NT2/D1 (cell line): Measurements from ENCODE around the gene CPM.

Experiments used
- DNase-seq: peaks from one replicate; pipeline ENCODE4 v3.0.0-alpha.2; 2011; ENCODE audit warnings: low read depth, low spot score
- H3K27me3 ChIP-seq: 2 replicates; pipeline ENCODE4 v1.6.0; 2011; ENCODE audit warnings: mild to moderate bottlenecking; ENCODE audit not compliant: insufficient read length, insufficient read depth
- H3K36me3 ChIP-seq: 2 replicates; pipeline ENCODE4 v1.6.1; 2011; ENCODE audit warnings: mild to moderate bottlenecking, low read length, mixed read lengths; ENCODE audit not compliant: insufficient read depth, insufficient read length
- H3K4me1 ChIP-seq: 2 replicates; pipeline ENCODE4 v1.5.1; 2011; ENCODE audit not compliant: insufficient read depth, insufficient read length
- H3K4me3 ChIP-seq: 2 replicates; pipeline ENCODE4 v1.5.1; 2011; ENCODE audit warnings: low read depth; ENCODE audit not compliant: insufficient read length
- H3K9ac ChIP-seq: 2 replicates; pipeline ENCODE4 v1.6.0; 2011; ENCODE audit warnings: low read depth; ENCODE audit not compliant: insufficient read length
- H3K9me3 ChIP-seq: 2 replicates; pipeline ENCODE4 v1.5.1; 2011; ENCODE audit warnings: mild to moderate bottlenecking, low read length; ENCODE audit not compliant: insufficient read depth
- SUZ12 ChIP-seq: IDR thresholded peaks from 2 replicates; pipeline ENCODE4 v1.6.1; 2011; ENCODE audit not compliant: insufficient read length, insufficient read depth; ENCODE audit errors: extremely low read depth
- YY1 ChIP-seq: IDR thresholded peaks from 2 replicates; pipeline ENCODE4 v1.6.1; 2011; ENCODE audit not compliant: insufficient read length, insufficient read depth
- ZNF274 ChIP-seq: IDR thresholded peaks from 2 replicates; pipeline ENCODE4 v1.6.1; 2011; ENCODE audit warnings: mild to moderate bottlenecking, low read depth, low read length

The CPM gene

DNA sequence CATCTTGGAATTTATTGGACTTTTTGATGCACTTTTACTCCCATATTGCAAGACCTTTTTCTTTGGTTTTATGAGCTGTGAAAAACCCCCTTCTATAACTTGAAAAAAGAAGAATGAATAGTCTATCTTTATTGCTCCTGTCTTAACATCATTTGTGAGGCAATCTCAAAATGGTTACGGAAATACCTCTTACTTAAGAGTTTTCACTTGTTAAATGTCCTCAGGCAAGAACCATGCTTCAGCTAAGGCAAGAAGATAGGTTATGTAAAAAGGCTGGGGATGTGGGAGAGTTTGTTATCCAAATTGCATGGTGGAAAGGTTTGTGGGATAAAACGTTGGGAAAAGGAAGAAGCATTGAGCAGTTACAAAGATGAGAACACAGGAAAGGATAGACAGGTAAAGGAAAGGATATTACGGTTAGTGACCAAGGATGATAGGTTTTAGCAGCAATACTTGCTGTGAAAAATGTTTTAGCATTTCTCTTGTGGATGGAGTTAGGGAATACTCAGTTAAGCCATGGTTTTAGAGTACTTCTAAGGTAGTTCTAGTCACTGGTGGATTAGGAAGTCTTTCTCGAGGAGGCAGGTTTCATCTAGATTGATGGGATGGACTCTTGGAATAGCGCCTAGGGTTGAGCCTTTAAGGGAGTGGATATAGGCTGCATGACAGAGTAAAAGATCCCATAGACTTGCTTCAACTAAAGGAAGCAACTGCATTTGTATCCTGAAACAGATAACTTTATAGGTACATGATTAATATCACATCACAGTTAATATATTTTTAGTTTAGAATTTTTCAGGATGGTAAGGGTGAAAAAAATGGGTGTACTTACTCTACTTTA, 94.7 kb downstream of the CPM start:
- H3K27me3 ChIP-seq: no peaks in the 10 kb centered on the region
- no peak overlapping the region for H3K4me3 ChIP-seq
- H3K9ac ChIP-seq: no peak overlapping the region
- H3K4me1 ChIP-seq: no peaks in the 10 kb centered on the region
- H3K9me3 ChIP-seq: no peaks in the 10 kb centered on the region
- peaks cover 94% of the 10 kb centered on the region for H3K36me3 ChIP-seq
- DNase-seq: no peak
- TF ChIP-seq ZNF274: no peak
- TF ChIP-seq YY1: no peak
- no peak for TF ChIP-seq SUZ12

DNA sequence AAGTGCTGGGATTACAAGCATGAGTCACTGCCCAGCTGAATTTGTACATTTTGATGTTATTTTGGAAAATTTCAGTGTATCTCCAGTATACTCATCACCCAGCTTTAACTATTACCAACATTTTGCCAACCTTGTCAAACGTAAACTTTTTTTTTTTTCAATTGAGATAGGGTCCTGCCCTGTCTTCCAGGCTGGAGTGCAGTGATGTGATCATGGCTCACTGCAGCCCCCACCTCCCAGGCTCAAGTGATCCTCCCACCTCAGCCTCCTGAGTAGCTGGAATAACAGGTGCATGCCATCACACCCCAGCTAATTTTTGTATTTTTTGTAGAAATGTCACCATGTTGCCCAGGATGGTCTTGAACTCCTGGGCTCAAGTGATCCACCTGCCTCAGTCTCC, 95.8 kb downstream of the CPM start:
- Histone ChIP-seq H3K27me3 (no peaks in the 10 kb centered on the region), H3K36me3 (peaks cover 84% of the 10 kb centered on the region), H3K4me3 (no peak overlapping the region), H3K9ac (no peak overlapping the region), H3K4me1 (no peaks in the 10 kb centered on the region), H3K9me3 (no peaks in the 10 kb centered on the region)
- no peak for DNase-seq
- TF ChIP-seq ZNF274: no peak
- TF ChIP-seq YY1: no peak
- no peak for TF ChIP-seq SUZ12

DNA sequence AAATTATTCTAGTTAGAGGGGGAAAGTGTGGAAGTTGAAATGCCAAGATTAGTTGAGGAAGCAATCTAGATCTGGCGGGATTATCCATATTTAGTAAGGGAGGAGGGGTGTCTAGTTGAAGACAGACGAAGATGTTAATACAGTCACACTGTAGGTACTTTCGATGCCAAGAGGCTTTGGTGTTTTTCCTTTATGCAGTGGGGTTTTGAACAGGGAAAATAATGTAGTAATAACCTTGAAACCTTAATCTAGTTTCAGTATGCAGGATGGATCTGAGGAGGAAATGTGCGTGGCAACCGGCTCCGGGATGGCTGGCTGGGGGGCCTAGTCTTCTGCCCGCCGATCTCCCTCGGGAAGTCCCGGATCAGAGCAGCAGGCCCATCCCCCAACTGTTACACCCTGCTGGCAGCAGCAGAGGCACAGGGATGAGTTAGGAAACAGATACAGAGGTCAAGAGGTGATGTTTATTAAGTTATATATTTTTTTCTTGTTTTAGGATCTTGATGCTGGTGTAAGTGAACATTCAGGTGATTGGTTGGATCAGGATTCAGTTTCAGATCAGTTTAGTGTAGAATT, 97.5 kb downstream of the CPM start:
- TF ChIP-seq YY1: no peak
- no peak for TF ChIP-seq SUZ12
- TF ChIP-seq ZNF274: no peak
- no peaks in the 10 kb centered on the region for H3K27me3 ChIP-seq
- H3K4me3 ChIP-seq: no peak overlapping the region
- H3K9me3 ChIP-seq: no peaks in the 10 kb centered on the region
- no peak for DNase-seq
- no peaks in the 10 kb centered on the region for H3K4me1 ChIP-seq
- H3K36me3 ChIP-seq: peaks cover 84% of the 10 kb centered on the region
- no peak overlapping the region for H3K9ac ChIP-seq

DNA sequence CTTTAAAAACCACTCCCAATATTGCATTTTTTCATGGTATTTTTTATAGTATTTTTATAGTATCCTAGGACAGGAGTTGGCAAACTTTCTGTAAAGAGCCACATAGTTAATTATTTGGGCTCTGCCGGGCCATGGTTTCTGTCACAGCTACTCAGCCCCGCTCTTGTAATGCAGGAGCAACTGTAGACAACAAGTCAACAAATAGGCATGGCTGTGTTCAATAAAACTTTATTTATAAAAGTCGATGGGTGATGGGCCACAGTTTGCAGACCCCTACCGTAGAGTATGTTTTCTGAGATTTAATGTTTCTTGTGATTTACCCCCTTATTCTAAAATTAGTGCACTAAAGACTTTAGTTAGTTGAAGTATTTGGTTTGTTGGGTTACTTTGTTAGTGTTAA, 99.5 kb downstream of the CPM start:
- Histone ChIP-seq H3K9ac (no peak overlapping the region), H3K4me1 (no peaks in the 10 kb centered on the region), H3K36me3 (peaks cover 84% of the 10 kb centered on the region)

DNA sequence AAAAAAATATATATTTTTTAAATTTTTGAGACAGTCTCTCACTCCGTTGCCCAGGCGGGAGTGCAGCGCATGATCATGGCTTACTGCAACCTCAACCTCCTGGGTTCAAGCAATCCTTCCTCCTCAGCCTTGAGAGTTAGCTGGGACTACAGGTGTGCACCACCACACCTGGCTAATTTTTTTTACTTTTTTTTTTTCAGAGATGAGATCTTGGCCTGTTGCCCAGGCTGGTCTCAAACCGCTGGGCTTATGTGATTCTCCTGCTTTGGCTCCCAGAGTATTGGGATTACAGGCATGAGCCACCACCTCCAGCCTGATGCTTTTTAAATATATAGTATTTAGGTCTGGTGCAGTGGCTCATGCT, 100.5 kb downstream of the CPM start:
- Histone ChIP-seq H3K9me3 (no peaks in the 10 kb centered on the region), H3K27me3 (no peaks in the 10 kb centered on the region), H3K4me1 (no peaks in the 10 kb centered on the region), H3K4me3 (no peak overlapping the region), H3K36me3 (peaks cover 85% of the 10 kb centered on the region), H3K9ac (no peak overlapping the region)
- TF ChIP-seq SUZ12 (no peak), ZNF274 (no peak), YY1 (no peak)
- no peak for DNase-seq

More for the DNA sequence above, 99.5 kb downstream of the CPM start:
- Histone ChIP-seq H3K4me3 (no peak overlapping the region), H3K9me3 (no peaks in the 10 kb centered on the region), H3K27me3 (no peaks in the 10 kb centered on the region)
- DNase-seq: no peak
- TF ChIP-seq ZNF274 (no peak), YY1 (no peak), SUZ12 (no peak)

DNA sequence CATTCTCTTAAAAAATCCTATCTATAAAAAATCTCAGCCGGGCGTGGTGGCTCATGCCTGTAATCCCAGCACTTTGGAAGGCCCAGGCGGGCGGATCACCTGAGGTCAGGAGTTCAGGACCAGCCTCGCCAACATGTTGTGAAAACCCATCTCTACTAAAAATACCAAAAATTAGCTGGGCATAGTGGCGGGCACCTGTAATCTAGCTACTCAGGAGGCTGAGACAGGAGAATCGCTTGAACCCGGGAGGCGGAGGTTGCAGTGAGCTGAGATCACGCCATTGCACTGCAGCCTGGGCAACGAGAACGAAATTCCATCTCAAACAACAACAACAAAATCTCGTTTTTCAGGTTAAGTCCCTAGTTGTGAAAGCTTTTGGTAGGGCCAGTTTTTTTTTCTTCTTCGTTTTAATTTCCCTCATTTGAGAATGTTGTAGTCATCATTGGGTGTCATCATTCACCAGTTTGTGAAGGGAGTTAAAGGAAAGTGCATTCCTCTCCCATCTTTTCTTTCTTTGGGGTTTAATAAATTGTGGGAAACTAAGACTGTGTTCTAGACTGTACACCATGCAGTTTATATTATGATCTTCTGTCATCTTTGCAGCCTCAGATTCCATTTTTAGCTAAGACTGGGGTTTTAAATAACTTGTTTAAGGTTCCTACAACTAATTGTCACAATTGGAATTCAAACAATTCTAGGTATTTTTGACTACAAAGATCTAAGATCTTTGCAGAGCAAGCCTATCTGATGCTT, 101.0 kb downstream of the CPM start:
- no peak overlapping the region for H3K9ac ChIP-seq
- peaks cover 85% of the 10 kb centered on the region for H3K36me3 ChIP-seq
- no peak for TF ChIP-seq ZNF274
- no peak for TF ChIP-seq YY1
- TF ChIP-seq SUZ12: no peak
- H3K9me3 ChIP-seq: no peaks in the 10 kb centered on the region
- DNase-seq: no peak
- H3K4me1 ChIP-seq: no peaks in the 10 kb centered on the region
- H3K27me3 ChIP-seq: no peaks in the 10 kb centered on the region
- H3K4me3 ChIP-seq: no peak overlapping the region

DNA sequence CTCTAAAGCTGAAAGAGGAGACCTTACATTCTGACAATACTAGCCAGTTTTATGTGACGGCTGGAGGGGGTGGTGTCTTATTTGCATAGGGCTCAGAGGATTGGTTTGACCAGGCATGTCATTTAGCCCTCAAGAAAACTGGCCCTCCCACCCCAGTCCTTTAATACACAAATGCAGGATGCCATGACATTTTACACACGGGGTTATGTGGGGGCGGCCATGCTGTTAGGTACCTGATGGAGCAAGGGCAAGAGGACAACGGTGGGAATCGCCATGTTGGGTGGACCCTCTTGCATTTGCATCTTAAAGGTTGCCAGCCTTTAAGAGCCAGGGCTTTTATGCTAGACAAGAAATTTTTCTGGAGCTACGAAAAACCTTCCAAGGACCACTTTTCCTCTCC, 101.7 kb downstream of the CPM start:
- Histone ChIP-seq H3K9me3 (no peaks in the 10 kb centered on the region), H3K9ac (no peak overlapping the region), H3K27me3 (no peaks in the 10 kb centered on the region), H3K4me3 (no peak overlapping the region), H3K4me1 (no peaks in the 10 kb centered on the region), H3K36me3 (peaks cover 79% of the 10 kb centered on the region)
- TF ChIP-seq YY1 (no peak), SUZ12 (no peak), ZNF274 (no peak)
- DNase-seq: no peak
